ENCODE data around the gene KIF24. TPM values are rescaled to one million over a fixed set of nuclear protein-coding genes. Genes with fewer than 3 reads are reported as not detected.
"Not testable (repeated sequence)": the region's sequence is repeated elsewhere in the genome, so short reads cannot be mapped to it uniquely, and the experiment has no call there.

Gene KIF24
- total RNA-seq, 3 donors from 2014 or later = 1.3 to 2.6 (median 1.3) TPM

DNA sequence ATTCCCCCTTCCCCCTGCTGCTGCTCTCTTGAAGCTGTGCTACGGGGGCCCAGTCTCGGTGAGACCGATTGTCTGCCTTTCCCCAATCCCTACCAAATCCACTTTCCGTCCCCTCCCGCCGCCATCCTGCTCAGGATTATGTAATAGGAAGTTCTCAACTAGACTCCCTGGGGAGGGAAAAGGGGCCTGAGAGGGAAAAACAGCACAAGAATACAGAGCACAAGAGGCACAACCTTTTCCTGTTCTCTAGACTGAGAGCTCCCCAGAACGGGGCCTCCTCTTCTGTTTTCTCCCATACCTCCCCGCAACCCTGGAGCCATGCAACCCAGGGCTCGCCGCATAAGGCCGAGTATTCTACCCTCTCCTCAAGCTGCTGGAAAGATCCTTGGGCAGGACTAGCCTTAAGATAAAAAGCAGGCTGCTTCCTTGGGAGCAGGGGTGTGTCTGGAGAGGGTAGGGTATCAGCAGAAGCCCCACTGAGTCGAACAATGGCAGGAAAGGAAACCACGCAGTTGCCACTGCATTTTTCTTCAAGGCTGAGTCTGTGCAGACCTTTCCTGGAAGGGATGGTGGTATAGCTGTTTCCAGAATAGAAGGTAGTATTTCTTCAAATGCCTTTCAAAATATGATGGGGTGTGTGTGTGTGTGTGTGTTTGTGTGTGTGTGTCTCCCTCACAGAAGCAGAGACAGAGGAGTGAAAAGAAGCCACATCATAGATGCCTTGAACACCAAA, 34.7 kb upstream of the KIF24 start:
- no peak overlapping the region for H3K4me3 ChIP-seq
- TF ChIP-seq POLR2AphosphoS5 (IDR thresholded peaks at IDR 0.05) = no peak
- TF ChIP-seq, protein P1, sequence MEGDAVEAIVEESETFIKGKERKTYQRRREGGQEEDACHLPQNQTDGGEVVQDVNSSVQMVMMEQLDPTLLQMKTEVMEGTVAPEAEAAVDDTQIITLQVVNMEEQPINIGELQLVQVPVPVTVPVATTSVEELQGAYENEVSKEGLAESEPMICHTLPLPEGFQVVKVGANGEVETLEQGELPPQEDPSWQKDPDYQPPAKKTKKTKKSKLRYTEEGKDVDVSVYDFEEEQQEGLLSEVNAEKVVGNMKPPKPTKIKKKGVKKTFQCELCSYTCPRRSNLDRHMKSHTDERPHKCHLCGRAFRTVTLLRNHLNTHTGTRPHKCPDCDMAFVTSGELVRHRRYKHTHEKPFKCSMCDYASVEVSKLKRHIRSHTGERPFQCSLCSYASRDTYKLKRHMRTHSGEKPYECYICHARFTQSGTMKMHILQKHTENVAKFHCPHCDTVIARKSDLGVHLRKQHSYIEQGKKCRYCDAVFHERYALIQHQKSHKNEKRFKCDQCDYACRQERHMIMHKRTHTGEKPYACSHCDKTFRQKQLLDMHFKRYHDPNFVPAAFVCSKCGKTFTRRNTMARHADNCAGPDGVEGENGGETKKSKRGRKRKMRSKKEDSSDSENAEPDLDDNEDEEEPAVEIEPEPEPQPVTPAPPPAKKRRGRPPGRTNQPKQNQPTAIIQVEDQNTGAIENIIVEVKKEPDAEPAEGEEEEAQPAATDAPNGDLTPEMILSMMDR (IDR thresholded peaks at IDR 0.05) = no peak
- TF ChIP-seq POLR2A (IDR thresholded peaks at IDR 0.05) = no peak
- H3K4me1 ChIP-seq = no peaks in the 10 kb centered on the region
- H3K27ac ChIP-seq = no peak overlapping the region
- DNase-seq (ENCODE audit: low spot score in 2 of 2) = no peak
- H3K36me3 ChIP-seq = no peaks in the 10 kb centered on the region
- intact Hi-C loops (cut with DNase I; ENCODE audit: low total_unique reads) = no loop called here
- H3K9me3 ChIP-seq = no peaks in the 10 kb centered on the region
- no peaks in the 10 kb centered on the region for H3K27me3 ChIP-seq

DNA sequence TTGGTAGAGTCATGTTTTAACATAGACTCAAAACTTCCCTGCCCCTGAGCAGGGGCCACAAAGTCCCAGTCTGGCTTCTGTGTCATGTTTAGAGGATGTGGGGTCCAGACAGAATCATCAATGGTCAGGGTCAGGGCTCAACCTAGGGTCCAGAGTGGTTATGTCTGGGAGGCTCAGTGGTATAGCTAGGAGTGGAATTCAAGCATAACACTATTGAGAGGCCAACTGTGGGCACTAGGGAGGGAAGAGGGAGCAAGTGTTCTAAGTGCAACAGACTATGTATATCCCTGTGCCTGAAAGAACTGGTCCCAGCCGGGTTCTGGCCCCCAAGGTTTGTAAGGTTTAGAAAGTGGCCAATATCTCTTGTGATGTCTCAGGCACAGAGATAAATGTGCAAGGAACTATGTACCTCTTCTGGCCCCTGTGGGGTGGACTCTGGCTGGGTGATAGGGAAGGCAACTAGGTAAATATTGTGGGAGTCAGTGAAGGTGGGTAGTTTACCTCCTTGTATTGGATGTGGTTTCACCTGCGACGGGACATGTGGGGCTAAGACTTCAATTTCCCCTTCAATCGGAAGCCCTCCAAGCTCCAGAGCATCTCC, 33.6 kb upstream of the KIF24 start:
- intact Hi-C loops (cut with DNase I; ENCODE audit: low total_unique reads) = no loop called here
- DNase-seq (ENCODE audit: low spot score in 2 of 2) = no peak

DNA sequence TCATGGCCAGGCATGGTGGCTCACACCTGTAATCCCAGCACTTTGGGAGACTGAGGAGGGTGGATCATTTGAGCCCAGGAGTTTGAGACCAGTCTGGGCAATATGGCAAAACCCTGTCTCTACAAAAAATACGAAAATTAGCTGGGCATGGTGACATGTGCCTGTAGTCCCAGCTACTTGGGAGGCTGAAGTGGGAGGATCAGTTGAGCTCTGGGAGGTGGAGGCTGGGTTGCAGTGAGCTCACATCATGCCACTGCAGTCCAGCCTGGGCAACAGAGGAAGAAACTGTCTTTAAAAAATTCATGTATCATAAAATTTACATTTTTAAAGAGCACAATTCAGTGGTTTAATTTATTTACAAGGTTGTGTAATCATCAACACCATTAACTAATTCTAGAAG, 23.9 kb upstream of the KIF24 start:
- not testable (repeated sequence) for H3K4me3 ChIP-seq

More for the DNA sequence above, 33.6 kb upstream of the KIF24 start:
- Histone ChIP-seq H3K4me3 (no peak overlapping the region), H3K27me3 (no peaks in the 10 kb centered on the region), H3K27ac (no peak overlapping the region), H3K36me3 (no peaks in the 10 kb centered on the region), H3K4me1 (no peaks in the 10 kb centered on the region), H3K9me3 (no peaks in the 10 kb centered on the region)
- TF ChIP-seq POLR2AphosphoS5 (IDR thresholded peaks at IDR 0.05) (no peak), POLR2A (IDR thresholded peaks at IDR 0.05) (no peak)
- TF ChIP-seq, protein P1 (IDR thresholded peaks at IDR 0.05) = no peak

DNA sequence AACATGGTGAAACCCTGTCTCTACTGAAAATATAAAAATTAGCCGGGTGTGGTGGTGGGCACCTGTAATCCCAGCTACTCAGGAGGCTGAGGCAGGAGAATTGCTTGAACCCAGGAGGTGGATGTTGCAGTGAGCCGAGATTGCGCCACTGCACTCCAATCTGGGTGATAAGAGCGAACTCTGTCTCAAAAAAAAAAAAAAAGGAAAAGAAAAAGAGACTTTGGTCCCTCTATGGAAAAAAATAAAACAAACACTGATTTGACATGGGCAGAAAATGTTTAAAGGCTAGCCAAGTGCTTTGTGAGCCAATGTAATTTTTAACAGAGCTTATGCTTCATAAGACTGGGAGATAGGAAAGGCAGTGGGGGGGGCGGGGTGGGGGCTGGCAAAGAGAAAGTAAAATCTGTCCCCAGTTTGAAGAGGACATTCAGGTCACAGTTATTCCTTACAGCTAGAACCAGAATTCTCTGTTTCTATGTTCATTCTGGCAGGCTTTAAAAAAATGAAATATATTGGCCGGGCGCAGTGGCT, 23.1 kb upstream of the KIF24 start:
- H3K27me3 ChIP-seq; H3K4me3 ChIP-seq; DNase-seq (ENCODE audit: low spot score in 2 of 2); H3K9me3 ChIP-seq; H3K27ac ChIP-seq; intact Hi-C loops (cut with DNase I; ENCODE audit: low total_unique reads); H3K4me1 ChIP-seq; H3K36me3 ChIP-seq: not testable (repeated sequence)

More for the DNA sequence above, 23.9 kb upstream of the KIF24 start:
- H3K9me3 ChIP-seq; DNase-seq (ENCODE audit: low spot score in 2 of 2); H3K27ac ChIP-seq; H3K36me3 ChIP-seq; intact Hi-C loops (cut with DNase I; ENCODE audit: low total_unique reads); H3K4me1 ChIP-seq; H3K27me3 ChIP-seq: not testable (repeated sequence)

DNA sequence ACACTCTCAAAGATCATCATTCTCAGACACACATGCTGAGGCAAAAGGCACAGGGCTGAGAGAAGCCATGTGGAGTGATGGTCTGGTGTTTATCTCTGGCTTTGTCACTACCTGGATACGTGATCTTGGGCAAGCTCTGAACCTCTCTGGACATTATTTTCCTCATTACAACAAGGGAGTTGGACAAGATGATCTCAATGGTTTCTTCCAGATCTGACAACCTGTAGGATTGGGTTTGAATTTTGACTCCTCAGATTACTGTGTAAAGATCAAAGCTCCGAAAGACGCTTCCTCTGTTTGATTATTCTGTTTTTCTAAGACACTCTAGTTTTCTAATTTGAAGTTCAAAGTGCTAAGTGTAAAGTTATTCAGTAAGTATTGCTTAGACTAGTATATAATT, 20.3 kb upstream of the KIF24 start:
- Histone ChIP-seq H3K27me3 (no peaks in the 10 kb centered on the region), H3K4me1 (no peaks in the 10 kb centered on the region), H3K36me3 (no peaks in the 10 kb centered on the region), H3K27ac (no peak overlapping the region), H3K4me3 (no peak overlapping the region), H3K9me3 (no peaks in the 10 kb centered on the region)
- no peak for TF ChIP-seq POLR2A (IDR thresholded peaks at IDR 0.05)
- TF ChIP-seq, protein P1 (IDR thresholded peaks at IDR 0.05) = no peak
- no peak for DNase-seq (ENCODE audit: low spot score in 2 of 2)
- intact Hi-C loops (cut with DNase I; ENCODE audit: low total_unique reads) = no loop called here

DNA sequence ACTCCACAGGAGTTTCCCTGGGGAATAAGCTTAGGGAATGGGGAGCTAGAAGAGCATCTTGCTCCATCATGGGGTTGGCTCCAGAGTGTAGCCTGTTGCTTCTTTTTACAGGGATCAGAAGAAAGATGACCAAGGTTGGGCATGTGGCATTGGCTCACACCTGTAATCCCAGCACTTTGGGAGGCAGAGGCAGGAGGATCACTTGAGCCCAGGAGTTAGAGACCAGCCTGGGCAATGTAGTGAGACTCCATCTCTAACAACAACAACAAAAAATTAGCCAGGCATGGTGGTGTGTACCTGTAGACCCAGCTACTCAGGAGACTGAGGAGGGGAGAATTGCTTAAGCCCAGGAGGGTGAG, 18.7 kb upstream of the KIF24 start:
- no peak for TF ChIP-seq POLR2AphosphoS5 (IDR thresholded peaks at IDR 0.05)
- TF ChIP-seq, protein P1 (IDR thresholded peaks at IDR 0.05) = no peak
- TF ChIP-seq POLR2A (IDR thresholded peaks at IDR 0.05) = no peak
- no peaks in the 10 kb centered on the region for H3K9me3 ChIP-seq
- intact Hi-C loops (cut with DNase I; ENCODE audit: low total_unique reads) = loop anchor here (2.0 kb wide), 1 partner anchor 29 kb away; no protein-coding TSS in a partner anchor
- H3K36me3 ChIP-seq = no peaks in the 10 kb centered on the region
- H3K27me3 ChIP-seq = no peaks in the 10 kb centered on the region
- no peak for DNase-seq (ENCODE audit: low spot score in 2 of 2)
- no peak overlapping the region for H3K27ac ChIP-seq
- no peaks in the 10 kb centered on the region for H3K4me1 ChIP-seq
- no peak overlapping the region for H3K4me3 ChIP-seq
